Left cardiac atrium (tissue), 4 donors: Measurements from ENCODE around the gene ETV6. TPM values are rescaled to one million over a fixed set of nuclear protein-coding genes. Genes with fewer than 3 reads are reported as not detected.

Experiments
- ATAC-seq, 2 donors: fragments of 200-7000 bp; cut with Tn5 transposase; one replicate each; pipeline ENCODE4 v1.9.1; 2020; ENCODE audit warnings: mild to moderate bottlenecking in 2 of 2, moderate library complexity in 2 of 2
- DNase-seq: peaks from one replicate; pipeline ENCODE4 v3.0.0-alpha.2; 2020
- intact Hi-C, 2 donors: fragments of 100-400 bp; cut with DNase I; formaldehyde crosslinking; loops; one replicate each; pipeline versions ENCODE4 v1.14.1 to v1.15.1; 2022 to 2023
- total RNA-seq, 2 donors: library from RNA; stranded (reverse); fragmentation: NEBNext Ultra II Directional; extraction: Animal tissue kit (Norgen Biotek cat#: 25700); gene quantifications; one replicate each; pipeline ENCODE4 v1.2.1, GENCODE V29; 2021
- donor health status: DM: no; HTN: yes; CAD: no.
- donor health status: DM: no; HTN: yes; CAD: no; lungs with severe emphysema.
- donor health status: DM: yes; HTN: yes; CAD: no.
- donor health status: Dilated cardiomyopathy.

Gene ETV6
- total RNA-seq, 2 donors from 2014 or later: 12.1 to 20.2 TPM

- DNase-seq (no peak), ATAC-seq (no peak)
- intact Hi-C loops: no loop called here
Measured at GRCh38 chr12:11745113-11745512, 95.6 kb downstream of the ETV6 start.

- ATAC-seq: no peak
- no peak for DNase-seq
- intact Hi-C loops: no loop called here
Measured at GRCh38 chr12:11746024-11746771, 96.7 kb downstream of the ETV6 start.

GRCh38 chr12:11746940-11747716, 97.7 kb downstream of the ETV6 start:
- no peak for DNase-seq
- ATAC-seq: no peak
- intact Hi-C loops: no loop called here

- ATAC-seq (no peak), DNase-seq (no peak)
- intact Hi-C loops: no loop called here
Measured at GRCh38 chr12:11747969-11748368, 98.5 kb downstream of the ETV6 start.

- no peak for DNase-seq
- no peak for ATAC-seq
- intact Hi-C loops: no loop called here
Measured at GRCh38 chr12:11748903-11749302, 99.4 kb downstream of the ETV6 start.

- ATAC-seq (peak; percentile 39 to 51), DNase-seq (no peak)
- intact Hi-C loops: loop anchor here (5.0 to 10.0 kb wide), 2 partner anchors 98 to 115 kb away; no protein-coding TSS in a partner anchor
Measured at GRCh38 chr12:11749943-11750690, 100.6 kb downstream of the ETV6 start.

GRCh38 chr12:11752403-11753149, 103.1 kb downstream of the ETV6 start:
- DNase-seq: no peak
- peak in 1 of 2 donors; percentile 49 for ATAC-seq
- intact Hi-C loops: loop anchor here (5.0 to 10.0 kb wide), 2 partner anchors 100 to 112 kb away; no protein-coding TSS in a partner anchor

GRCh38 chr12:11753150-11753499, 103.7 kb downstream of the ETV6 start:
- no peak for DNase-seq
- ATAC-seq: no peak
- intact Hi-C loops: loop anchor here (5.0 to 10.0 kb wide), 2 partner anchors 101 to 112 kb away; no protein-coding TSS in a partner anchor

- no peak for DNase-seq
- intact Hi-C loops: loop anchor here (5.0 to 10.0 kb wide), 2 partner anchors 102 to 111 kb away; no protein-coding TSS in a partner anchor
- no peak for ATAC-seq
Measured at GRCh38 chr12:11753826-11754225, 104.4 kb downstream of the ETV6 start.

GRCh38 chr12:11754256-11754655, 104.8 kb downstream of the ETV6 start:
- DNase-seq: no peak
- ATAC-seq: no peak
- intact Hi-C loops: loop anchor here (5.0 to 10.0 kb wide), 2 partner anchors 102 to 111 kb away; no protein-coding TSS in a partner anchor

- DNase-seq (no peak), ATAC-seq (no peak)
- intact Hi-C loops: loop anchor here in 1 of 2 donors (10.0 kb wide), 1 partner anchor 109 kb away; no protein-coding TSS in a partner anchor
Measured at GRCh38 chr12:11755302-11755930, 105.9 kb downstream of the ETV6 start.

GRCh38 chr12:11756022-11756421, 106.5 kb downstream of the ETV6 start:
- DNase-seq: no peak
- intact Hi-C loops: loop anchor here in 1 of 2 donors (10.0 kb wide), 1 partner anchor 109 kb away; no protein-coding TSS in a partner anchor
- ATAC-seq: peak; percentile 81 to 88

- intact Hi-C loops: loop anchor here in 1 of 2 donors (10.0 kb wide), 1 partner anchor 108 kb away; no protein-coding TSS in a partner anchor
- ATAC-seq (no peak), DNase-seq (no peak)
Measured at GRCh38 chr12:11756523-11756922, 107.0 kb downstream of the ETV6 start.

GRCh38 chr12:11757095-11757494, 107.6 kb downstream of the ETV6 start:
- ATAC-seq (no peak), DNase-seq (no peak)
- intact Hi-C loops: loop anchor here in 1 of 2 donors (10.0 kb wide), 1 partner anchor 108 kb away; no protein-coding TSS in a partner anchor

GRCh38 chr12:11757531-11757930, 108.1 kb downstream of the ETV6 start:
- intact Hi-C loops: loop anchor here in 1 of 2 donors (10.0 kb wide), 1 partner anchor 107 kb away; no protein-coding TSS in a partner anchor
- DNase-seq: no peak
- no peak for ATAC-seq

GRCh38 chr12:11758087-11758486, 108.6 kb downstream of the ETV6 start:
- intact Hi-C loops: loop anchor here in 1 of 2 donors (10.0 kb wide), 1 partner anchor 107 kb away; no protein-coding TSS in a partner anchor
- ATAC-seq (no peak), DNase-seq (no peak)
